Pancreas (tissue), 10 donors: ENCODE results near the gene S100B. TPM values are rescaled to one million over a fixed set of nuclear protein-coding genes. Genes with fewer than 3 reads are reported as not detected.
"Not testable (repeated sequence)": the region's sequence is repeated elsewhere in the genome, so short reads cannot be mapped to it uniquely, and the experiment has no call there.

Experiments
- ATAC-seq, 4 donors: fragments of 200-7000 bp; cut with Tn5 transposase; one replicate each; pipeline versions ENCODE4 v1.8.0 to v1.9.1; 2020; ENCODE audit warnings: mild to moderate bottlenecking in 4 of 4, moderate library complexity in 4 of 4
- DNase-seq, 6 donors: peaks; one replicate each; pipeline ENCODE4 v3.0.0-alpha.2; 2020
- FAIRE-seq: peaks from 2 replicates; lab custom pipeline; 2012; peaks lifted over from hg19 to GRCh38; lab: Jason Lieb, UNC
- H3K27ac ChIP-seq, 4 donors: fragments of 200-600 bp; sonication (generic); 1 replicate in 3 of 4; 2 replicates in 1 of 4; pipeline versions ENCODE4 v1.5.0 to v1.8.0; 2020
- H3K27me3 ChIP-seq, 4 donors: fragments of 200-600 bp; one replicate each; pipeline ENCODE4 v1.8.0; 2021
- H3K36me3 ChIP-seq, 3 donors: fragments of 200-600 bp; sonication (generic) in 1 of 3; one replicate each; pipeline versions ENCODE4 v1.5.0 to v1.8.0; 2020 to 2021
- H3K4me1 ChIP-seq, 3 donors: fragments of 200-600 bp; one replicate each; pipeline ENCODE4 v1.8.0; 2021
- H3K4me3 ChIP-seq, 4 donors: fragments of 200-600 bp; sonication (generic) in 2 of 4; one replicate each; pipeline versions ENCODE4 v1.5.0 to v1.8.0; 2020 to 2021
- H3K9me3 ChIP-seq, 4 donors: fragments of 200-600 bp; one replicate each; pipeline ENCODE4 v1.8.0; 2021
- CTCF ChIP-seq, 4 donors: fragments of 200-600 bp; sonication (generic) in 3 of 4; IDR thresholded peaks; one replicate each; pipeline versions ENCODE4 v1.5.0 to v1.8.0; 2021; ENCODE audit warnings: antibody characterized with exemption in 4 of 4
- WGBS, 2 donors: extraction: QIAGEN DNeasy Blood & Tissue Kit; methylation state at CpG; one replicate each; pipeline ENCODE4 v1.1.7; 2013; 5-methylcytosine and 5-hydroxymethylcytosine counted together
- intact Hi-C, 3 donors: fragments of 100-400 bp; cut with DNase I; formaldehyde crosslinking; loops; one replicate each; pipeline versions ENCODE4 v1.11.1 to v1.14.2; 2022
- polyA plus RNA-seq, 2 donors: library from polyadenylated mRNA; stranded (reverse); fragments of 200-250 nt; gene quantifications; one replicate each; pipeline ENCODE4 v1.2.3, GENCODE V29; 2013
- total RNA-seq, 6 donors: library from RNA; stranded (reverse); fragmentation: NEBNext Ultra II Directional in 4 of 6; extraction: Animal tissue kit (Norgen Biotek cat#: 25700) in 4 of 6; gene quantifications; one replicate each; pipeline versions ENCODE4 v1.2.1 to v1.2.4, GENCODE V29; 2021 to 2023
- donor health status: healthy with polysubstance abuse.
- donor health status: DM: no; HTN: no; CAD: no; lungs with moderate emphysema.
- donor health status: DM: no; HTN: no; CAD: no.
- donor health status: control.
- donor health status: control.
- donor health status: Bipolar disorder and iron deficiency.
- donor health status: DM: yes; HTN: yes; CAD: no.
- donor health status: DM: no; HTN: no; CAD: no.
- donor health status: DM: no; HTN: no; CAD: no.
- donor health status: DM: yes; HTN: yes; CAD: no.

Gene S100B
- total and polyA plus RNA-seq, 8 donors, result 0.46 to 10.8 (median 2.0) TPM

GRCh38 chr21:46585191-46585953, 19.5 kb downstream of the S100B start:
- Histone ChIP-seq H3K4me1 (no peaks in the 10 kb centered on the region), H3K4me3 (no peak overlapping the region), H3K9me3 (no peaks in the 10 kb centered on the region), H3K27ac (no peak overlapping the region), H3K36me3 (peaks cover 0 to 5% (median 0%) of the 10 kb centered on the region in 3 donors), H3K27me3 (no peaks in the 10 kb centered on the region)
- no peak for DNase-seq
- intact Hi-C loops, result no loop called here
- 82 to 89% methylated on average over 7 of the region's 7 CpGs for WGBS, 2 donors
- no peak for ATAC-seq
- no peak for TF ChIP-seq CTCF (IDR thresholded peaks at IDR 0.05)
- no peak for FAIRE-seq

GRCh38 chr21:46581780-46582307, 23.0 kb downstream of the S100B start:
- FAIRE-seq, result no peak
- intact Hi-C loops, result no loop called here
- DNase-seq, result no peak
- no peaks in the 10 kb centered on the region for H3K27me3 ChIP-seq
- ATAC-seq, result no peak
- 97% methylated on average over 5 of the region's 5 CpGs for WGBS, 2 donors
- no peak overlapping the region for H3K4me3 ChIP-seq
- no peak overlapping the region for H3K27ac ChIP-seq
- H3K36me3 ChIP-seq, result peaks cover 0 to 5% (median 0%) of the 10 kb centered on the region in 3 donors
- no peak for TF ChIP-seq CTCF (IDR thresholded peaks at IDR 0.05)
- no peaks in the 10 kb centered on the region for H3K4me1 ChIP-seq
- no peaks in the 10 kb centered on the region for H3K9me3 ChIP-seq

- H3K9me3 ChIP-seq, H3K4me1 ChIP-seq, ATAC-seq, H3K36me3 ChIP-seq, H3K27me3 ChIP-seq, FAIRE-seq, intact Hi-C loops, H3K27ac ChIP-seq, H3K4me3 ChIP-seq, DNase-seq: not testable (repeated sequence)
- 95 to 98% methylated on average over 2 of the region's 2 CpGs for WGBS, 2 donors
These were observed 25.5 kb downstream of the S100B start for GRCh38 chr21:46579394-46579793.

GRCh38 chr21:46577786-46578185, 27.1 kb downstream of the S100B start:
- H3K9me3 ChIP-seq, H3K4me1 ChIP-seq, H3K27me3 ChIP-seq, H3K36me3 ChIP-seq, intact Hi-C loops, FAIRE-seq, ATAC-seq, DNase-seq, H3K27ac ChIP-seq, H3K4me3 ChIP-seq: not testable (repeated sequence)
- WGBS, 2 donors, result 91 to 95% methylated on average over 5 of the region's 5 CpGs

GRCh38 chr21:46572850-46573249, 32.0 kb downstream of the S100B start:
- Histone ChIP-seq H3K27me3 (no peaks in the 10 kb centered on the region), H3K4me1 (no peaks in the 10 kb centered on the region), H3K4me3 (no peak overlapping the region), H3K27ac (no peak overlapping the region), H3K36me3 (peaks cover 0 to 13% (median 0%) of the 10 kb centered on the region in 3 donors), H3K9me3 (no peaks in the 10 kb centered on the region)
- ATAC-seq (no peak), FAIRE-seq (no peak), DNase-seq (no peak)
- WGBS, 2 donors, result 97 to 99% methylated on average over 1 of the region's 1 CpG
- TF ChIP-seq CTCF (IDR thresholded peaks at IDR 0.05), result no peak
- intact Hi-C loops, result no loop called here

GRCh38 chr21:46570631-46571030, 34.3 kb downstream of the S100B start:
- Histone ChIP-seq H3K9me3 (no peaks in the 10 kb centered on the region), H3K27ac (no peak overlapping the region), H3K36me3 (peaks cover 0 to 35% (median 0%) of the 10 kb centered on the region in 3 donors), H3K27me3 (no peaks in the 10 kb centered on the region), H3K4me3 (no peak overlapping the region), H3K4me1 (no peaks in the 10 kb centered on the region)
- ATAC-seq (no peak), DNase-seq (no peak), FAIRE-seq (no peak)
- intact Hi-C loops, result no loop called here
- TF ChIP-seq CTCF (IDR thresholded peaks at IDR 0.05), result no peak
